Activated CD8-positive, alpha-beta memory T cell treated with anti-CD3 and anti-CD28 coated beads, Interleukin-2, amount 10 ng/mL, durations not matched to agents 7 days and 5 days (primary cell): ENCODE results near the gene CLCNKA. TPM values are rescaled to one million over a fixed set of nuclear protein-coding genes. Genes with fewer than 3 reads are reported as not detected.
"Not testable (repeated sequence)": the region's sequence is repeated elsewhere in the genome, so short reads cannot be mapped to it uniquely, and the experiment has no call there.

Source experiments
- ATAC-seq: fragments of 150-1000 bp; cut with Tn5 transposase; one replicate; pipeline ENCODE4 v1.10.0; 2021; ENCODE audit warnings: moderate library complexity
- CTCF ChIA-PET: fragments of 350-600 bp; sonication (Branson Sonifier 250); formaldehyde crosslinking; loops from one replicate; lab custom pipeline; 2021; ENCODE audit warnings: antibody characterized with exemption; lab: Charles Lee
- DNase-seq: peaks from one replicate; pipeline ENCODE4 v3.0.0-alpha.2; 2020
- H3K27ac Mint-ChIP-seq: one replicate; pipeline ENCODE4 v1.8.0; 2021; ENCODE audit warnings: mild to moderate bottlenecking, mixed read lengths
- H3K27me3 Mint-ChIP-seq: one replicate; pipeline ENCODE4 v1.8.0; 2021; ENCODE audit warnings: mixed read lengths
- H3K36me3 Mint-ChIP-seq: one replicate; pipeline ENCODE4 v1.8.0; 2021; ENCODE audit warnings: mild to moderate bottlenecking, mixed read lengths
- H3K4me1 Mint-ChIP-seq: one replicate; pipeline ENCODE4 v1.8.0; 2021; ENCODE audit warnings: mixed read lengths
- H3K4me3 Mint-ChIP-seq: one replicate; pipeline ENCODE4 v1.8.0; 2021; ENCODE audit warnings: mild to moderate bottlenecking, moderate library complexity, mixed read lengths
- H3K9me3 Mint-ChIP-seq: one replicate; pipeline ENCODE4 v1.8.0; 2022; ENCODE audit warnings: low read depth, mixed read lengths
- total RNA-seq, 2 experiments: library from RNA; stranded (reverse); gene quantifications; one replicate each; pipeline ENCODE4 v1.2.3, GENCODE V29; 2021

Gene CLCNKA
- total RNA-seq, 2 experiments from 2014 or later: not detected

DNA sequence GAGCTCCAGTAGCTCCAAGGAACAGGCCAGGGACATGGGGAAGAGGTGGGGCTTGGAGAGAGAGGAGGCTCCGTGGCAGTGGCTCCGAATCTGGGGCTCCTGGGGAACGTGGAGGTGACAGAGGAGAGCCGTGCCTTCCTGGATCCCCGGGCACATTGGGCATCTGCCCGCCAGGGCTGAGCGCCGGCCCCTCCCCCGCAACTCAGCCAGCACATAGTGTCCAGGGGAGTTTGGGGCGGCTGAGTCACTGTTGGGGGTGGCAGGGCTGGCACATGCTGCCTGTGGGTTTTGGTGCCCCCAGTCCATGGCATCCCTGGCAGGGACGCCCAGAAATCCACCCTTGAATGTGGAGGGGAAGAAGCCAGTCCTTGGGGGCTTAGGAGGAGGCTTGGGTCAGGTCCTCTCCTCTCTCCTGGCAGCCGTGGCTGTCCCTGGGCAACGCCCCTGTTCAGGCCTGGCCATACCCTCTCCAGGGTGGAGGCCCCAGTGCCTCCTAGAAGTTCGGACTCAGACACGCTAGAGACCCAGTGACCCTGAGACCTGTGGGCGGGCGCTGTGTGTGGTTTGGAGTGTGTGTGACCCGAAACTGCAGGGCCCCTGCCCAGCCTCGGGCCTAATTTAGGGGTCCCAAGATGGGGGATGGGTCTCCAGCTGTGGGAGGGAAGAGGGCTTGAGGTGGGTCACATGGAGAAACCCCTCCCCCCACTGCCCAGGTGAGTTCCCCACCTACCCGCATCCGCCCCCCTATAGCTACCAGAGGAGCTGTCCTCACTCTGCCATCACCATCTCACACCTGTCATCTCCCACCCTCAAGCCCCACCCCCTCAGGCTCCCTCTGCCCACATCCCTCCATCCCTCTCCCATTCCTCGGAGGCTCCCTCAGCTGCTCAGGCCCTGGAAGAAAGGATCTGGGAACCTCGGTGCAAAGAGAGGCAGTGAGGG, 5.6 kb upstream of the CLCNKA start:
- ATAC-seq (no peak), DNase-seq (no peak)
- Mint-ChIP-seq H3K4me3 (no peak overlapping the region), H3K9me3 (no peaks in the 10 kb centered on the region), H3K4me1 (peaks cover 2% of the 10 kb centered on the region), H3K27me3 (peaks cover 20% of the 10 kb centered on the region), H3K36me3 (no peaks in the 10 kb centered on the region), H3K27ac (no peak overlapping the region)
- CTCF ChIA-PET: no interaction called here

DNA sequence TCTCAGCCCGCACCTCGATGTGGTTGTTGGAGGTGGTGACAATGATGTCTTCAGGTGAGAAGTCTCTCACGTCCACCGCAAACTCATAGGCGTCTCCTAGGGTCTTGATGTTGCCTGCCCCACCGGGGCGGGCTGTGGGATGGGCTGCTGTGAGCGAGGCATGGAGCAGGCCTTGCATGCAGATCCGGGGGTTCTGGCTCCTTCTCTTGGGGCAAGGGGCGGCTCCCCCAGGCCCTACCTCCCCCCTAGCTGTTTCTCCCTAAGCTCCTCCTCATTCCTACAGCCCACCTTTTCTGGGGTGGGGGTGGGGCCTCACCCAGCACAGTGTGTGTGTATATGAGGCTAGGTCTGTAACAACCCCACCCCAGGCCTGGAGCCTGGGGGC, 4.8 kb upstream of the CLCNKA start:
- H3K27ac Mint-ChIP-seq: no peak overlapping the region
- no peaks in the 10 kb centered on the region for H3K36me3 Mint-ChIP-seq
- DNase-seq (no peak), ATAC-seq (no peak)
- H3K9me3 Mint-ChIP-seq: no peaks in the 10 kb centered on the region
- CTCF ChIA-PET: no interaction called here
- no peak overlapping the region for H3K4me3 Mint-ChIP-seq
- peaks cover 2% of the 10 kb centered on the region for H3K4me1 Mint-ChIP-seq
- peaks cover 19% of the 10 kb centered on the region for H3K27me3 Mint-ChIP-seq

DNA sequence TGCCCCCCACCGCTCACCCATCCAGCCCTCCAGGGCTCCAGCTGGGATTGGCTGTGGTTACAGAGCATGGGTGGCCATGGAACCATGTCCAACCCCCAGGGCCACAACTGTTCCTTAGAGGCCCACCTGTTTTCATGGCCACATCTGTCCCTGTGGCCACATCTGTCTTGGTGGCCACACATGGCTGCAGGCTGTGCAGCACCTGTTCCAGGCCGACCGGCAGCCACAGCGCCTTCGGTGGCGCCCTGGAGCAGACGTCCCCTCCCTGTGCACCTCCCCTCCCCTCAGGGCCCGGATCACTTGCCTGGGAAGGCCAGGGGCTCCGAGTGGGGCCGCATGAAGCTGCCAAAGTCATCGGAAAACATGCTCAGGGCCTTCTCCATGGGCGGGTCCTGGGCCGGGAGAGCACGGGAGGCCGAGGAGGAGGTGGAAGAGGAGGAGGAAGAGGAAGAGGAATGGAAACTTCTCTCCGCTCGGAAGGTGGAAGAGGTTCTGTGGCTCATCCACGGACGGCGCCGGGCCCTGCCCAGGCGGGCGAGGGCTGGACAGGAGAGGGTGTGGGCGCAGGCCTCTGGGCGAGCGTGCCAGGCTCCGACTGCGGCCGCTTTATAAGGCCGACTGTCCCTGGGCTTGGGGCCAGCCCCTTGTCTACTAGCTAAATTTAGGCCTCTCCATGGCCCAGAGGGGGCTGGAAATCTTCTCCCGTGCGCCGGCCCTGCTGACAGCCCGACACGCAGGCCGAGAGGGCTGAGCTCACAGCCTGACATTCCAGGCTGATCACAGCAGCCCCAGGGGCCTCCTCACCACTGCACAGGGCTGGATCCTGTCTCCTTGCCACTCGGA, 4.2 kb upstream of the CLCNKA start, which contains the start of gene HSPB7:
Gene HSPB7 (minus strand): TSS at position 583 of the 843 bp plus-strand sequence. CDS start 80 bp downstream, at position 503.
- H3K4me3 Mint-ChIP-seq: no peak within 1 kb of the TSS
- no peaks in the 10 kb centered on the region for H3K36me3 Mint-ChIP-seq
- no peak for DNase-seq
- no peaks in the 10 kb centered on the region for H3K4me1 Mint-ChIP-seq
- H3K9me3 Mint-ChIP-seq: no peaks in the 10 kb centered on the region
- no peak for ATAC-seq
- H3K27me3 Mint-ChIP-seq: peaks cover 15% of the 10 kb centered on the region
- CTCF ChIA-PET: interaction anchor here (1.0 to 1.5 kb wide), 2 partner anchors 8 to 14 kb away, joined by 3 read pairs; no protein-coding TSS in a partner anchor
- no peak within 1 kb of the TSS for H3K27ac Mint-ChIP-seq

DNA sequence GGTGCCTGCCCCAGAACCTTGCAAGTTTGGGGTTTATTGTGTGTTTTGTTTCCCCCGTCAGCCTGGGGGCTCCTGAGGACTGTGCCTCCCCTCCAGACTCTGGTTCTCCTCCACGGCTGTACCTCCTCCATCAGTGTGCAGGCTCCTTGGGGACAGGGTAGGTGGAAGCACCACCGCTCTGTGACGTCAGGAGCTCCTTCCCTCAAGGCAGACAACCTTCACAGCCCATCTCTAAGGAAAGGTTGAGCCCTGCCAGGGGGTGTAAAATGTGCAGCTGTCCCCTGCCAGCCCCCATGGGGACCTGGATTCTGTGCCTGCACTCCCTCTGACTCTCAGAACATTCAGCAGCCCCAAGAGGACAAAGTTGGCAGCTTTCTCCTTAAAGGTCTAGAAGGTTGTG, 3.5 kb upstream of the CLCNKA start:
- H3K27ac Mint-ChIP-seq: no peak overlapping the region
- DNase-seq (no peak), ATAC-seq (no peak)
- CTCF ChIA-PET: interaction anchor here (1.0 to 1.5 kb wide), 2 partner anchors 9 to 13 kb away, joined by 3 read pairs; no protein-coding TSS in a partner anchor
- no peak overlapping the region for H3K4me3 Mint-ChIP-seq
- H3K4me1 Mint-ChIP-seq: no peaks in the 10 kb centered on the region
- no peaks in the 10 kb centered on the region for H3K9me3 Mint-ChIP-seq
- H3K27me3 Mint-ChIP-seq: peaks cover 15% of the 10 kb centered on the region
- H3K36me3 Mint-ChIP-seq: no peaks in the 10 kb centered on the region

DNA sequence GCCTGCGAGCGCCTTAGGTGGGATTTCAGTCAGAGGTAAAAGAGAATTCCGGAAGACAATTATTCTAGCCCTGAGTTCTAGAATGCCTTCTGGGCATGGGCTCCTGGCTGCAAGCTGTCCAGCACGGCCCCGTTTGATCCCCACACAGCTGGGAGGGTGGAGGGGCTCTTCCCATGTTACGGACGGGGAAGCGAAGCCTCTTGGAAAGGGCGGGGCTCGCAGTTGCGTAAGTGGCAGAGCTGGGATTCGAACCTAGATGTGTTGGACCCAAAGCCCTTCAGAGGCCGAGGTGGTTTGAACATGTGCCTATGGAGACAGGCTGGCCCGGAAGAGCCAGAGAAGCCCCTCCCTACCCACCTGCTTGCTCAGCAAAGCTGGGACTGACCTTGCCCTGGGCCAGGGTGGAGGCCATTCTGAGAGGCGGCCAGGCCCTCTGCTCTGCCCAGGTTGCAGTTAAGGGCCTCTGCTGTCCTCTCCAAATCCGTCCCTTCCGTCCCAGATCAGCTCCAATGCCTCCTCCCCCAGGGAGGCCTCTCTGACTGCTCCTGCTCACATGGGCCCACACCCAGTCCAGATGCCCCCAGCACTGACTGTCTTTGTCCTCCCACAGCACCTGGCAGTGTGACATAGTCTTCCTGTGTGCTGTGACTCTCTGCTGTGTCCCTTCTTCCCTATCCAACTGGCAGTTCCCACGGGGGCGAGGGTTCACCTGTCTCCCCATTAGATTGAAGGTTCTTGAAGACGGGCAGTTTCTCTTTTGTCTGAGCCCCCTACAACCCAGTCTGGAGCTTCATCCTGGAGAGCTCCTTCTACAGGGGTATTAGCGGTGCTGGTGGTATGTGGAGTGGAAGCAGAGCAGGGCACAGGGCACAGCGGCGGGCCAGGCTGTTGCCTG, 2.8 kb upstream of the CLCNKA start:
- Mint-ChIP-seq H3K36me3 (no peaks in the 10 kb centered on the region), H3K27ac (no peak overlapping the region), H3K4me3 (no peak overlapping the region), H3K27me3 (peaks cover 14% of the 10 kb centered on the region), H3K4me1 (no peaks in the 10 kb centered on the region), H3K9me3 (no peaks in the 10 kb centered on the region)
- CTCF ChIA-PET: interaction anchor here (0.5 to 1.5 kb wide), 4 partner anchors 10 to 228 kb away, joined by 3 to 4 read pairs (median 3); no protein-coding TSS in a partner anchor
- no peak for DNase-seq
- ATAC-seq: no peak

DNA sequence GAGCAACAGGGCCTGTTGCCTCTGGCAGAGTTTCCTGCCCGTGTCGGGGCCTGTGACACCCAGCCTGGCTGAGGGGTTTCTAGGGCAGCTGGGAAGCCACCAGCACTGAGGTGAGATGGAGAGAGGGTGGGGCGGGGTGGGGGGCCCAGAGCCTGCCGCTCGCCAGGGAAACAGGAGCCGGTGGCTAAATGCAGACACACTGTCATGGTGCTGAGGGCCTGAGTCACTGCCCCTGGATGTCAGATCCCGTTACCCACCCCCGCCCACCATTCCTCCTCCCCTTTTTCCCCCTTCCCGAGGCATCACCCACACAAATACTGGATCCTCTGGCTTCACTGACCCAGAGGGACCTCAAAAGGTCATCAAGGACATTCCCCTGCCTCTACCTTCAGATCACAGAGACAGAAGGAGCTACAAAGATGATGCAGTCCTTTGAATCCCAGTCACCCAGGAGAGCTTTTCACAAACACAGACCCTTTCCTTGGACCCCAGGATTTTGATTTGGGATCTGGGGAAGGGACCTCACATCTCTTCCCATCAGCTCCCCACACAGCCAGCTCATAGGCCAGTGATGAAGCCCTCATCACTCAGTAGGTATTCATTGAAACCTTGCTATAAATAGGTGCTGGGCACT, 2.1 kb upstream of the CLCNKA start:
- no peak overlapping the region for H3K27ac Mint-ChIP-seq
- H3K36me3 Mint-ChIP-seq: no peaks in the 10 kb centered on the region
- H3K9me3 Mint-ChIP-seq: no peaks in the 10 kb centered on the region
- DNase-seq: no peak
- H3K4me3 Mint-ChIP-seq: no peak overlapping the region
- CTCF ChIA-PET: interaction anchor here (0.5 to 1.3 kb wide), 2 partner anchors 225 to 229 kb away, joined by 3 to 4 read pairs; no protein-coding TSS in a partner anchor
- no peak for ATAC-seq
- H3K27me3 Mint-ChIP-seq: peaks cover 6% of the 10 kb centered on the region
- H3K4me1 Mint-ChIP-seq: no peaks in the 10 kb centered on the region

DNA sequence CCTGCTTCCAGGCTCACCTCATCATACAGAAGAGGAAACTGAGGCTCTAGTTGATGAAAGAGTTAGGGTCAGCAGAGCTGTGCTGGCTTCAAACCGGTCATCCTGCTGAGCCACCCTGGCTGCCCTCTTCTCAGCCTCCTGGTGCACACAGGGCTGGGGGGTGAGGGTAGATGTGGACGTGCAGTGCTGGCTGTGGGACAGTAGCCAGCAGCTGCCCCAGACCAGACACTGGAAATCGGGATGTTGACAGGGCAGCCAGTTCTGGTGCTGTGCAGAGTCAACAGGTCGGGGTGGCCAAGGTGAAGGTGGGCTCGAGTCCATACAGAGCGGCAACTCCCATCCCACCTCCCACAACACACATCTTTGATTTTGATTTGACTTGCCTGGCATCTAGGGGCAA, 1.5 kb upstream of the CLCNKA start:
- H3K4me3 Mint-ChIP-seq: no peak overlapping the region
- peaks cover 6% of the 10 kb centered on the region for H3K27me3 Mint-ChIP-seq
- ATAC-seq: no peak
- no peak overlapping the region for H3K27ac Mint-ChIP-seq
- no peaks in the 10 kb centered on the region for H3K36me3 Mint-ChIP-seq
- H3K9me3 Mint-ChIP-seq: no peaks in the 10 kb centered on the region
- CTCF ChIA-PET: interaction anchor here (1.3 kb wide), 1 partner anchor 224 kb away, joined by 4 read pairs; no protein-coding TSS in a partner anchor
- DNase-seq: no peak
- no peaks in the 10 kb centered on the region for H3K4me1 Mint-ChIP-seq

DNA sequence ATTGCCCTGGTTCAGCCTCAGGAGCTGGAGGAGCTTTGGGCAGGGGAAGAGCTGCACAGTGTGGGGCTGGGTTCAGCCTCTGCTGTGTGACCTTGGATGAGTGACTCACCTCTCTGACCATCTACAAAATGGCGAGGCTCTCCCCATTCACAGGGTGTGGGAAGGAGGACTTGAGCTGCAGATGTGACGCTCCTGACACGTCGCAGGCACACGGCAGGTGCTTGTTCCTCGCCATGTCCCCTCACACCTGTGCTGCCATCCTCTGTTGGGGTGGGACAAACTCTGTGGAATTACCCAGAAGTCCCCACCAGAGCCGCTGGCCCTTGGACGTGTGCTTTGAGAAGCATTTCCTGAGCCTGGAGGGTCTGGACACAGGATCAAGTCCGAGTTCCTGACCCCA, 958 bp upstream of the CLCNKA start:
- H3K4me1 Mint-ChIP-seq, DNase-seq, H3K9me3 Mint-ChIP-seq, CTCF ChIA-PET, ATAC-seq, H3K36me3 Mint-ChIP-seq, H3K27me3 Mint-ChIP-seq, H3K27ac Mint-ChIP-seq, H3K4me3 Mint-ChIP-seq: not testable (repeated sequence)

DNA sequence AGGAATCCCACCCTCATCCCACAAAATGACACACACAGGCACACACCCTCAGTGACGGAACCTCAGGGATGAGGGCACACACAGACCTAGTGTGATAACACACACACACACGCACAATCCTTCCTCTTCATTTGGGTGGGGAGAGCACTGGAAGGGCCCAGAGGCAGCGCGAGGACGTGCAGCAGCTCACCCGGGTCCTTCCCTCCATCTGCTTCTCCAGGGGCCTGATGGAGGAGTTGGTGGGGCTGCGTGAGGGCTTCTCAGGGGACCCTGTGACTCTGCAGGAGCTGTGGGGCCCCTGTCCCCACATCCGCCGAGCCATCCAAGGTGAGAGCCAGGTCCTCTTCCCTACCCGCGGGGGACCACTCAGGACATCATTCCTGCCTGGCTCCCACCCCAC, 557 bp downstream of the CLCNKA start:
- H3K27ac Mint-ChIP-seq: no peak overlapping the region
- H3K4me1 Mint-ChIP-seq: no peaks in the 10 kb centered on the region
- ATAC-seq (no peak), DNase-seq (no peak)
- CTCF ChIA-PET: no interaction called here
- no peak overlapping the region for H3K4me3 Mint-ChIP-seq
- H3K36me3 Mint-ChIP-seq: no peaks in the 10 kb centered on the region
- H3K9me3 Mint-ChIP-seq: no peaks in the 10 kb centered on the region
- peaks cover 6% of the 10 kb centered on the region for H3K27me3 Mint-ChIP-seq

DNA sequence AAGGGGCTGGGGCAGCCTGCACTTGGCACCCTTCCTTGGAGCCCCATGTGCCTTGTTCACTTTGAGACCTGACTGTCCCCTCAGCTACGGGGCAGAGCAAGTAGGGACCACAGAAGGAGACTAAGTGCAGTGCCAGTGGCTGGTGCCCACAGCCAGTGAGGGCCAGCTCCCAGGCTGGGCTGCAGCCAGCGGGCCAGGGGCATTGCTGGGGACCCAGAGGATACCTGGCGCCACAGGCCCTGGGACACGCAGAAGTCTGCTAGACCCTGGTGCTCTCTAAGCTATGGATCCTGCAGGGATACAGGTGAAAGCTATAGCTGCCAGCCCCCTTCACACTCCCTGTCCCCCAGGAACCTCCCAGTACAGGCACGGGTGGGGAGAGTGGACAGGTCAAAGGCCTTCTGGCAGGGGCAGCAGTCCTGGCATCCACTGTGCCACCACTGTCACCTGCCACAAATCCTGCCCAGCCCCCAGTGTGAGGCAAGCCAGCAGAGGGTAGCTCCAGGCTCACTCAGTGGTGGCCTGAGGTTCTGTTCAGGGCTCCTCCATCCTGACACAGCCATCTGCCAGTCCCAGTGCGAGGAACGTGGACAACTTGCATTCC, 1.3 kb downstream of the CLCNKA start:
- no peak for ATAC-seq
- H3K9me3 Mint-ChIP-seq: no peaks in the 10 kb centered on the region

DNA sequence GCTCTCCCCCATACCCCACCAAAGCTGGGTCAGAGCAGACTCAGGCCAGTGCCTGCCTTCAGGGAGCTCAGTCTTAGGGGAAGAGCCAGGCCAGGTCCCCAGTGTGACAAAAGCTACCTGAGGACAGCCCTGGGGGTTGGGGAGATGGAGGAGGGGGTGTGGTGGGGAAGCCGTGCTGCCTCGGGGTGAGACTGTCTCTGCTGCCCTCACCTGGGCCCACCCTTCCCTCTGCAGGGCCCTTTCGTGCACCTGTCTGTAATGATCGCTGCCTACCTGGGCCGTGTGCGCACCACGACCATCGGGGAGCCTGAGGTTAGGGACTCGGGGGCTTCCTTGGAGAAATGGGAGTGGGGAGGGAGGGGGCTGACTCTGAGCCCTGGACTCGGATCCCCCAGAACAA, 4.5 kb downstream of the CLCNKA start:
- H3K27me3 Mint-ChIP-seq: peaks cover 17% of the 10 kb centered on the region
- CTCF ChIA-PET: interaction anchor here (2.3 kb wide), 1 partner anchor 235 kb away, joined by 7 read pairs; no protein-coding TSS in a partner anchor
- not testable (repeated sequence) for ATAC-seq, H3K36me3 Mint-ChIP-seq, H3K4me1 Mint-ChIP-seq, H3K4me3 Mint-ChIP-seq, H3K9me3 Mint-ChIP-seq, H3K27ac Mint-ChIP-seq, DNase-seq

More for the DNA sequence above, 1.3 kb downstream of the CLCNKA start:
- DNase-seq: no peak
- CTCF ChIA-PET: no interaction called here
- no peak overlapping the region for H3K4me3 Mint-ChIP-seq
- no peak overlapping the region for H3K27ac Mint-ChIP-seq
- H3K36me3 Mint-ChIP-seq: no peaks in the 10 kb centered on the region
- H3K27me3 Mint-ChIP-seq: peaks cover 11% of the 10 kb centered on the region
- H3K4me1 Mint-ChIP-seq: no peaks in the 10 kb centered on the region
